AG09319 (cell line): ENCODE measurements around the gene AHNAK.
"Not testable (repeated sequence)": the region's sequence is repeated elsewhere in the genome, so short reads cannot be mapped to it uniquely, and the experiment has no call there.

Experiments used
- DNase-seq: peaks from one replicate; pipeline ENCODE4 v3.0.0-alpha.2; 2010; ENCODE audit warnings: low read depth; ENCODE audit errors: extremely low read depth
- CTCF ChIP-seq: IDR thresholded peaks from 2 replicates; pipeline ENCODE4 v1.5.1; 2011; ENCODE audit warnings: low read depth, mild to moderate bottlenecking, inconsistent platforms, low read length, moderate library complexity

Gene AHNAK

GRCh38 chr11:62567018-62567633 is 20.5 kb upstream of the AHNAK start:
- DNase-seq, result no peak
- no peak for TF ChIP-seq CTCF

- no peak for DNase-seq
- TF ChIP-seq CTCF, result no peak
Measured at GRCh38 chr11:62566247-62566646, 19.6 kb upstream of the AHNAK start.

- DNase-seq, result no peak
- no peak for TF ChIP-seq CTCF
Measured at GRCh38 chr11:62565100-62565802, 18.6 kb upstream of the AHNAK start.

GRCh38 chr11:62561677-62562230 is 15.1 kb upstream of the AHNAK start:
- not testable (repeated sequence) for DNase-seq

GRCh38 chr11:62560566-62561103 is 14.0 kb upstream of the AHNAK start:
- DNase-seq, result peak; percentile 95
- TF ChIP-seq CTCF, result peak; percentile 95

GRCh38 chr11:62559626-62560025 is 13.0 kb upstream of the AHNAK start:
- not testable (repeated sequence) for DNase-seq

GRCh38 chr11:62559204-62559603 is 12.6 kb upstream of the AHNAK start:
- DNase-seq, result no peak
- no peak for TF ChIP-seq CTCF

GRCh38 chr11:62558669-62559068 is 12.1 kb upstream of the AHNAK start:
- no peak for TF ChIP-seq CTCF
- no peak for DNase-seq
